HEK293 (cell line): ENCODE results near the gene ELAVL1.
A peak's percentile ranks its signal among the peaks of the same experiment; 100 is the strongest.

ENCODE experiments used
- HOXA7 ChIP-seq: sonication (generic); formaldehyde crosslinking; IDR thresholded peaks from 2 replicates; pipeline ENCODE4 v1.8.1; 2022; ENCODE audit warnings: missing genetic modification reagents, borderline replicate concordance
- KLF10 ChIP-seq: fragments of 450-650 bp; IDR thresholded peaks from 2 replicates; pipeline ENCODE4 v1.5.1; 2018; ENCODE audit warnings: missing biosample characterization, mild to moderate bottlenecking, missing genetic modification characterization
- KLF8 ChIP-seq: fragments of 450-650 bp; formaldehyde crosslinking; IDR thresholded peaks from 2 replicates; pipeline ENCODE4 v1.5.1; 2016; ENCODE audit warnings: missing biosample characterization, missing genetic modification characterization
- OVOL3 ChIP-seq: fragments of 450-650 bp; formaldehyde crosslinking; IDR thresholded peaks from 2 replicates; pipeline ENCODE4 v1.5.1; 2016; ENCODE audit warnings: missing biosample characterization, missing genetic modification characterization
- SP2 ChIP-seq: fragments of 450-650 bp; formaldehyde crosslinking; IDR thresholded peaks from 2 replicates; pipeline ENCODE4 v1.5.1; 2016; ENCODE audit warnings: missing biosample characterization, missing genetic modification characterization
- ZBTB10 ChIP-seq: fragments of 450-650 bp; formaldehyde crosslinking; IDR thresholded peaks from 2 replicates; pipeline ENCODE4 v1.5.1; 2016; ENCODE audit warnings: missing biosample characterization, missing genetic modification characterization
- ZBTB48 ChIP-seq: fragments of 450-650 bp; formaldehyde crosslinking; IDR thresholded peaks from 2 replicates; pipeline ENCODE4 v1.5.1; 2016; ENCODE audit warnings: missing biosample characterization, missing genetic modification characterization
- ZBTB49 ChIP-seq: fragments of 450-650 bp; formaldehyde crosslinking; IDR thresholded peaks from 2 replicates; pipeline ENCODE4 v1.5.1; 2016; ENCODE audit warnings: missing biosample characterization, missing genetic modification characterization, low read depth
- ZFHX2 ChIP-seq: fragments of 450-650 bp; formaldehyde crosslinking; conservative IDR thresholded peaks from 2 replicates; pipeline ENCODE4 v1.5.1; 2016; ENCODE audit warnings: missing biosample characterization, missing genetic modification characterization
- ZNF10 ChIP-seq: fragments of 450-650 bp; formaldehyde crosslinking; IDR thresholded peaks from 2 replicates; pipeline ENCODE4 v1.5.1; 2017; ENCODE audit warnings: missing biosample characterization, missing genetic modification characterization
- ZNF112 ChIP-seq: fragments of 450-650 bp; formaldehyde crosslinking; IDR thresholded peaks from 2 replicates; pipeline ENCODE4 v1.5.0; 2017; ENCODE audit warnings: missing biosample characterization, missing genetic modification characterization
- ZNF148 ChIP-seq: fragments of 450-650 bp; formaldehyde crosslinking; IDR thresholded peaks from 2 replicates; pipeline ENCODE4 v1.5.0; 2017; ENCODE audit warnings: missing biosample characterization, missing genetic modification characterization, borderline replicate concordance
- ZNF169 ChIP-seq: fragments of 450-650 bp; formaldehyde crosslinking; IDR thresholded peaks from 2 replicates; pipeline ENCODE4 v1.5.1; 2016; ENCODE audit warnings: missing biosample characterization, missing genetic modification characterization
- ZNF2 ChIP-seq: fragments of 450-650 bp; formaldehyde crosslinking; IDR thresholded peaks from 2 replicates; pipeline ENCODE4 v1.5.1; 2016; ENCODE audit warnings: missing biosample characterization, missing genetic modification characterization
- ZNF211 ChIP-seq: fragments of 450-650 bp; formaldehyde crosslinking; IDR thresholded peaks from 2 replicates; pipeline ENCODE4 v1.5.1; 2016; ENCODE audit warnings: low read depth, missing biosample characterization, missing genetic modification characterization
- ZNF274 ChIP-seq, 2 experiments: fragments of 200-500 bp in 1 of 2; fragments of 450-650 bp in 1 of 2; sonication (Bioruptor generic) in 1 of 2; formaldehyde crosslinking in 1 of 2; IDR thresholded peaks; 2 replicates each; pipeline versions ENCODE4 v1.5.1 to v1.6.1; 2014 to 2016; ENCODE audit warnings: borderline replicate concordance in 1 of 2, inconsistent platforms in 1 of 2, low read length in 1 of 2, missing biosample characterization in 1 of 2, missing genetic modification characterization in 1 of 2
- ZNF341 ChIP-seq: fragments of 450-650 bp; formaldehyde crosslinking; IDR thresholded peaks from 2 replicates; pipeline ENCODE4; 2016; ENCODE audit warnings: low read depth, missing biosample characterization, missing genetic modification characterization
- ZNF37A ChIP-seq: fragments of 450-650 bp; IDR thresholded peaks from 2 replicates; pipeline ENCODE4 v1.5.1; 2018; ENCODE audit warnings: missing biosample characterization, missing genetic modification characterization
- ZNF394 ChIP-seq: fragments of 450-650 bp; formaldehyde crosslinking; IDR thresholded peaks from 2 replicates; pipeline ENCODE4 v1.5.1; 2016; ENCODE audit warnings: missing biosample characterization, missing genetic modification characterization, mild to moderate bottlenecking, moderate library complexity, borderline replicate concordance
- ZNF433 ChIP-seq: fragments of 450-650 bp; formaldehyde crosslinking; IDR thresholded peaks from 2 replicates; pipeline ENCODE4 v1.5.1; 2016; ENCODE audit warnings: missing biosample characterization, missing genetic modification characterization, low read depth
- ZNF501 ChIP-seq: fragments of 450-650 bp; formaldehyde crosslinking; IDR thresholded peaks from 2 replicates; pipeline ENCODE4 v1.5.1; 2016; ENCODE audit warnings: missing biosample characterization, missing genetic modification characterization
- ZNF530 ChIP-seq: fragments of 450-650 bp; formaldehyde crosslinking; IDR thresholded peaks from 2 replicates; pipeline ENCODE4 v1.5.1; 2016; ENCODE audit warnings: low read depth, missing biosample characterization, missing genetic modification characterization
- ZNF549 ChIP-seq: fragments of 450-650 bp; IDR thresholded peaks from 2 replicates; pipeline ENCODE4 v1.5.1; 2018; ENCODE audit warnings: missing biosample characterization, missing genetic modification characterization, mild to moderate bottlenecking, inconsistent platforms, moderate library complexity
- ZNF560 ChIP-seq: fragments of 450-650 bp; formaldehyde crosslinking; IDR thresholded peaks from 2 replicates; pipeline ENCODE4 v1.5.1; 2017; ENCODE audit warnings: missing biosample characterization, missing genetic modification characterization, borderline replicate concordance
- ZNF580 ChIP-seq: fragments of 450-650 bp; formaldehyde crosslinking; IDR thresholded peaks from 2 replicates; pipeline ENCODE4 v1.5.1; 2016; ENCODE audit warnings: missing biosample characterization, missing genetic modification characterization
- ZNF610 ChIP-seq: fragments of 450-650 bp; formaldehyde crosslinking; IDR thresholded peaks from 2 replicates; pipeline ENCODE4 v1.5.1; 2016; ENCODE audit warnings: missing biosample characterization, missing genetic modification characterization, borderline replicate concordance
- ZNF629 ChIP-seq: fragments of 450-650 bp; formaldehyde crosslinking; IDR thresholded peaks from 2 replicates; pipeline ENCODE4 v1.5.1; 2017; ENCODE audit warnings: missing biosample characterization, missing genetic modification characterization
- ZNF777 ChIP-seq: fragments of 450-650 bp; formaldehyde crosslinking; IDR thresholded peaks from 2 replicates; pipeline ENCODE4 v1.5.1; 2017; ENCODE audit warnings: missing biosample characterization, missing genetic modification characterization, borderline replicate concordance
- ZSCAN5A ChIP-seq: fragments of 450-650 bp; formaldehyde crosslinking; IDR thresholded peaks from 2 replicates; pipeline ENCODE4 v1.5.1; 2016; ENCODE audit warnings: missing biosample characterization, missing genetic modification characterization

The ELAVL1 gene

GRCh38 chr19:8005534-8006256, at the start of gene ELAVL1 (continued):
- TF ChIP-seq KLF8 (tag by site-specific recombination) (peak; percentile 62), ZNF580 (tag by site-specific recombination) (peak; percentile 91), ZNF629 (tag by site-specific recombination) (peak; percentile 85), ZBTB10 (tag by site-specific recombination) (no peak), ZNF112 (tag by site-specific recombination) (no peak), ZNF2 (tag by site-specific recombination) (peak; percentile 66), ZSCAN5A (tag by site-specific recombination) (peak; percentile 95), ZNF169 (no peak), ZBTB48 (no peak), ZNF549 (no peak), ZNF610 (tag by site-specific recombination) (peak; percentile 82; the same call in 1 of the 2 replicates), ZNF341 (tag by site-specific recombination) (no peak), OVOL3 (tag by site-specific recombination) (0 out of 2 replicates have a peak, but pooled peaks have one; percentile 47), ZNF37A (no peak), ZNF560 (no peak), KLF10 (tag by site-specific recombination) (peak; percentile 91), ZNF501 (tag by site-specific recombination) (peak; percentile 85), ZNF10 (tag by site-specific recombination) (no peak), ZNF433 (tag by site-specific recombination) (no peak), ZBTB49 (tag by site-specific recombination) (no peak), ZNF394 (tag by site-specific recombination) (no peak; the same call in 1 of the 2 replicates), ZNF211 (tag by site-specific recombination) (no peak), ZNF530 (tag by site-specific recombination) (no peak), SP2 (tag by site-specific recombination) (peak; percentile 51), HOXA7 (CRISPR knock-in tag) (no peak), ZNF274 (IDR thresholded peaks at IDR 0.05; ENCODE audit: low read length) (no peak), ZNF274 (tag by site-specific recombination; IDR thresholded peaks at IDR 0.05; ENCODE audit: borderline replicate concordance) (no peak), ZNF148 (no peak), ZFHX2 (tag by site-specific recombination) (peak; percentile 40), ZNF777 (tag by site-specific recombination) (peak; percentile 75; the same call in 1 of the 2 replicates)
